GM15510 (cell line): ENCODE measurements around the gene EFNB2.

ENCODE experiments used
- POLR2A ChIP-seq: IDR thresholded peaks from 3 replicates; pipeline ENCODE4 v1.6.1; 2011; ENCODE audit warnings: borderline replicate concordance; ENCODE audit not compliant: insufficient read length; ENCODE audit errors: extremely low read depth

EFNB2 gene

GRCh38 chr13:106503730-106504453 lies 31.6 kb downstream of the EFNB2 start:
- no peak for TF ChIP-seq POLR2A

GRCh38 chr13:106503272-106503671 lies 32.2 kb downstream of the EFNB2 start:
- TF ChIP-seq POLR2A = no peak

DNA sequence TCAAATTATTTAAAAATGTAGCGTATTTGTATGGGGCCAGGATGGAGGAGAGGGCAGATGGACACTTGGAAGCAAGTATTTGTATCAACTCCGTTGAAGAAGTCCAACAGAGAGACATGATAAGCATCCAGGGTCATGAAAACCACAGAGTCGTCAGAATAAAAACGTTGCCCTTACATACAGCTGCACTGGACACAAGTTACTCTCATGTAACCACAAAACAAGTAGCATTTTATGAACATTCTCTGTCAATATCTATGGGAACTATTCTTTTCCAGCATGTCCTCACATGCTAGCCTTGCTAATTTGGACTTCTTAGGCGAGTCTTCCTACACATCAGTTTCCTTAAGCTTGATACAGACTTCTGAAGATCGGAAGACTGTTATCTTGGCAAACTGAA lies 35.0 kb downstream of the EFNB2 start:
- no peak for TF ChIP-seq POLR2A

DNA sequence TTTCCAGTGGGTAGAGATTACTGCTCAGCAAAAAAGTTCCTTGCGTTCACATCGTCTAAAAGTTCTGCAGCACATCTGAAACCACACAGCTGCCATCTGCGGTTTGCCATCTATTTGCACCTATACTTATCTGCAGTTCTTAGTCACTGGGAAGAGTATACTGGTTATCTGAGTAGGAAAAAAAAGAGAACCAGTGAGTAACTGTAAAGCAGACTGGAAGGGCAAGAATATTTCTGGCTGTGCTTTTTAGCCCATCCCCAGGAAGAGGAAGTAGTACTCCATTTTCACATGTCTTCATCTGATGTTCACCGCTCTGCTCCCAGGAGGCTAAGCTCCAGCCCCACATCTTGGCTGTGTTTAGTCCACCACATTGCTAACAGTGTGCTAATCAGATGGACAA lies 35.6 kb downstream of the EFNB2 start:
- TF ChIP-seq POLR2A = no peak

GRCh38 chr13:106499113-106499512 lies 36.3 kb downstream of the EFNB2 start:
- TF ChIP-seq POLR2A = no peak

GRCh38 chr13:106498571-106498970 lies 36.9 kb downstream of the EFNB2 start:
- TF ChIP-seq POLR2A = no peak

DNA sequence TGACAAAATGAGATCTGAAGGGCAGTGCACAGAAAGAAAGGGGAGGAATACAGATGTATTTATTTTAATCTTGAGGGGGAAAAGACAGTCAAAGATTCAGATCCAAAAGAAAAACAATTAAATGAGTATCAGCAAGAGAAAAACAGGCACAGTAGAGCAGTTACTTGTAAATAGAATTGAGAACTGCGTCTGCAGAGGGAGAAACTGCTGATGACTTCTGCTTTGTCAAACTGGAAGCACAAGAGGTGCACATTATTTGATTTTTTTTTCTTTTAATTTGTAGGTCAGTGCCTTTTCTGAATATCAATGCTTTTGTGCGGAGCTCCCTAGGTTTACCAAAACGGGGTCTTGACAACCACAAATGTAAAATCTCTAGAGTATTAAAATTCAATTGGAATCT lies 37.3 kb downstream of the EFNB2 start:
- TF ChIP-seq POLR2A = no peak

DNA sequence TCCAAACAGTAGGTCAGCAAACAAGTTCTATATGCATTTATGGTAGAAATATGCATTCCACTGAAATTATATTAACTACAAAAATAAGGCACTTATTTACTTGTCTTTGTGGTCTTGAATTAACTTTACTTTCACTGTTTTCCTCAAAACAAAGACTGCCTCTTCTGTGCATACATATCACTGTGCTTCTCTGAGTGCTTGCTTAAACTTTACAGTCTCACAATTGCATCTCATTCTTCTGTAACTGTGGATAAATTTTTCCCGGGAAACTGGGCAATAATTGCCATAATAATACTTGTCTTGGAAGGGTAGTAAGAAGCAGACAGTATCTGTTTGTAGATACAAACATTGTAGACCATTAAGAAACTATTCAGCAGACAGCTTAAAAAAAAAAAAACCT lies 38.4 kb downstream of the EFNB2 start:
- no peak for TF ChIP-seq POLR2A

DNA sequence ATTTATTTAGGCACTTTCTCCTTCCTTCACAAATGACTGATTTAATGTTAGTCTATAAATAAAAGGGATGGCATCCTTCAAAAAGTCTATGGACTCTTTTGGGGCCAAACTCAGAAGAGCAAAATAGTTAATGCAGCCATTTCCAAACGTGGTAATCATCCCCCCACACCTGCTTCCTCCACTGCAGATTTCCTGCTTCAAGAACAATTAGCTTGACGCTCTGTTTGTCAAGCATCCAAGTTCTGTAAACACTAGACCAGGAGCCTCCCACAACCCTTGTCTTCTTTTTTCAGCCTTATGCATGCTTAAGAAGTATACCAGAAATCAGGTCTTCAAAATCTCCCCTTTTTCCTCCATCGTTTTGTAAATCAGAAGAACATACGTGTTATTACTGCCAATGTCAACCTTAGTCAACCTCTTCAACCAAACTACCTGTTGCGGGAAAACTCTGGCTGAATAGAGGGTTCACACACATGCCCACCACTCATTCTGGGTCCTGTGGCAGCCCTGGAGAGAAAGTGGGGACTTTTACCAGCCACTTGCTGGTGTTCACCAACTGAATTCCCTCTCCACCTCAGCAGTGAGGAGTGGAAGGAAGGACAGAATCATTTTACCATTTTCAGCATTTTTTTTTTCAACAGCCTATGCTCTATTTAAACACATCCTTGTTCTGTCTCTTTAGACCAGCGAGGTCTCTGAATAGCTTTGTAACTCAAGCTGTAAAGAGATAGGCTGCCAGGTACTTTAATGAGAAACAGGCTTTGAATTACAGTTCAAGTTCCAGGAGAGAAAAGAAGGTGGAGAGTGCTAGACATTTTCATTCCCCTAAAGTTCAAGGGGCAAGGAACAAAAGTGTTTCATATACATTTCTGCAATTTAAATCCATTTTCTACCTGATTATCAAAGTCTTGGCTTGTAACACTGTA lies 39.1 kb downstream of the EFNB2 start:
- no peak for TF ChIP-seq POLR2A

DNA sequence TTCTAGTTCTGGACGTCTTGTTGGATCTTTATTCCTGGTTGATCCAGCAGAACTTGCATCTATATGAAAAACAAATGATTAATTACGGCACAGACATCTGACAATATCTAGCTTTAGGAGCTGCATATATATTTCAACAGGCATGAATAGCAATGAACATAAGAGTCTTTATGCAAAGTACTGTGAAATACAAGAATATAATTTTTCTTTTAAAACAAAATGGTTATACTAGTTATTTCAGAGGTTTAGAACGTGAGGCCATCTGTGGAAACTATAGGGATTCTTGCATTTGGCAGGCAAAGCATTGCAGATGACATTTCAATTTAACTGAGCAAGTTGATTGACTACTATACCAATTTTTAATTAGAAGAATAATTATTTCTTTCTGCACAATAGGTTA lies 40.5 kb downstream of the EFNB2 start:
- TF ChIP-seq POLR2A = no peak

DNA sequence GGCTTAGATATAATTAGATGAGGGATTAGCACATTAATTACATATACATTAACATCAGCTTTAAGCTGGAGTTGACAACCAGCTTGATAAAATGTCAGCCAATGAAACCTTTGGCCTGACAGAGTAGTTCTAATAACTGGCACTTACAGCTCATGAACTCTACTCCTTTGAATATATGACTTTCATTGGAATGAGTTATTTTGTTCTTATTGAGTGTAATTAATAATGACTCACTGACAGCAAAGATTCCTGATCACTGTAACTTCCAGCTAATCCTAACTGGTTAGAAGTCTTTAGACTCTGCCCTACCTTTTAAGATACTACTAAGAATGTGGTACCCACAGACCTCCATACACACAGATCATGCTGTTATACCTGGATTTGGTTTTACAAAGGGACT lies 41.0 kb downstream of the EFNB2 start:
- no peak for TF ChIP-seq POLR2A

DNA sequence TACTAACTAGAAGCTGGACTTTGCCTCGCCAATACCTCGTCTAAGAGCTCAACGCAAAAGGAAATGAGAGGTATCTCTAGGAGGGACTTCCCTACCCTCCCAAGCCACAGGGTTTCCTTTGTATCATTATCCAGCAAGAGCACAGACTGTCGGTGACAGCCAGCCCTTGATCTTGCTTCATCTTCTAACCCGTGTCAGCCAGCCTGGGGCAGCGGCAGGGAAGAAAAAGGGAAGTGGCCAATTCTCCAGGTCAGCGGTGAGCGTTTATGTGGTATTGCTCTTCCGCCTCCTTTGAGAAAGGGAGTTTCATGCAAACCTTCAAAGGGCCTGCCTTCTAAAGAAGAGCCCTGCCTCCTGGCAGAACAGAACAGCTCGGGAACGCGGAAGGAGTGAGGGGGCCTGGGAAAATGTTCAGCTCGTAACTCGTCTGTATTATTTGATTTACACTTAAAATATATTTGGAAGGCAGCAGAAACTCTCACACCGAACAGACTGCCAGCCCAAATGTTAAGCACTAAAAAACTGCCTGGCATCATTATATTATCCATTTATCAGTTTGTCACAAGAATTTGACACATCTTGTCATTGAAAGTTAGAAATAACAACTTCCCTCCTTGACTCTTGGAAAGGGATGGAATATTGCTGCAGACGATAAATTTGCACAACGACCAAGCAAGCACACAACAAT lies 41.8 kb downstream of the EFNB2 start:
- TF ChIP-seq POLR2A = no peak

- no peak for TF ChIP-seq POLR2A
Measured at GRCh38 chr13:106492588-106493475, 42.6 kb downstream of the EFNB2 start.

DNA sequence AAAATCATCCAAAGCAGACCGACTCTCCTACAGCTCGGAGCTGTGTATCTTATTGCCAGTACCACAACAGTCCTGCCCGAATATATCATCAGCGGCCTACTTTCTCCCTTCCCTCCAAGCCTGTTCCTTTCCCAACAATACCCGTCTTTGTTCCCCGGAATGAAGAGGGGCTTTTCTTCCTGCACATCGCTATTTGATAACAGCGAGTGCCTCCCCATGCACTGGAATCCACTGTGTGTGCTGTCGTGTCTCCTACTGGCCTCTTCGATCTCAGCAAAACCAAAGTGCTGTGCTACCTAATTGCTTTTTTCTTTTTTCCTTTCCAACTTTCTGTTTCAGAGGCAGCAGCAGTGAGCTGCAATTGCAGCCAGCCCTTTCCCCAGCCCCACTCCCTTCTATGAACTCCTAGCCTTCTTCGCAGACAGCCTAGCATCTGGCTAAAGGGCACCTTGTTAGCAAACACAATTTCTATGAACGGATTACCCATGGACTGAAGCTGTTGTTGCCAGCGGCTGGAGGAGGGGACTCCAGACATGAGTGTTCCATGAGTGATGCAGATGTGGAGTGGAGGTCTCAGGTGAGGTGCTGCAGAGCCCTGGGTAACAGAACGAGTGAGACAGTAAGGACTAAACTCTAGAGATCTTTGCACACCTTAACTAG lies 43.4 kb downstream of the EFNB2 start:
- no peak for TF ChIP-seq POLR2A
